Trophoblast cell (in vitro differentiated cells and primary cell): ENCODE results near the gene KRTAP9-7.
"Not testable (repeated sequence)": the region's sequence is repeated elsewhere in the genome, so short reads cannot be mapped to it uniquely, and the experiment has no call there.

Experiments
- DNase-seq, 2 donors: peaks; one replicate each; pipeline ENCODE4 v3.0.0-alpha.2; 2016
- H2AFZ ChIP-seq: 2 replicates; pipeline ENCODE4 v1.6.1; 2013; ENCODE audit warnings: low read length, moderate library complexity, mild to moderate bottlenecking; ENCODE audit not compliant: insufficient read depth, poor library complexity
- H2AK5ac ChIP-seq: 2 replicates; pipeline ENCODE4 v1.6.1; 2013; ENCODE audit warnings: mild to moderate bottlenecking, low read length
- H2BK120ac ChIP-seq: 2 replicates; pipeline ENCODE4 v1.6.1; 2013; ENCODE audit warnings: low read length, mild to moderate bottlenecking, moderate library complexity; ENCODE audit not compliant: insufficient read depth, poor library complexity
- H2BK12ac ChIP-seq: 2 replicates; pipeline ENCODE4 v1.6.1; 2013; ENCODE audit warnings: mild to moderate bottlenecking, low read length, moderate library complexity
- H2BK5ac ChIP-seq: 2 replicates; pipeline ENCODE4 v1.6.1; 2013; ENCODE audit warnings: low read length, low read depth, moderate library complexity, mild to moderate bottlenecking; ENCODE audit not compliant: poor library complexity
- H3K14ac ChIP-seq: 2 replicates; pipeline ENCODE4 v1.6.1; 2013; ENCODE audit warnings: mild to moderate bottlenecking, low read length
- H3K18ac ChIP-seq: 2 replicates; pipeline ENCODE4 v1.6.1; 2013; ENCODE audit warnings: mild to moderate bottlenecking, low read length
- H3K23ac ChIP-seq: 2 replicates; pipeline ENCODE4 v1.6.1; 2013; ENCODE audit warnings: low read length
- H3K27ac ChIP-seq: 2 replicates; pipeline ENCODE4 v1.5.1; 2013; ENCODE audit warnings: low read depth, mild to moderate bottlenecking, inconsistent platforms, low read length, moderate library complexity
- H3K27me3 ChIP-seq: 2 replicates; pipeline ENCODE4 v1.6.1; 2013; ENCODE audit warnings: inconsistent platforms, mild to moderate bottlenecking, low read length, moderate library complexity; ENCODE audit not compliant: insufficient read depth
- H3K36me3 ChIP-seq, 2 experiments: 1 replicate in 1 of 2; 2 replicates in 1 of 2; pipeline ENCODE4 v1.6.1; 2013; ENCODE audit warnings: low read length in 2 of 2, mild to moderate bottlenecking in 2 of 2, moderate library complexity in 1 of 2; ENCODE audit not compliant: insufficient read depth in 2 of 2, control insufficient read depth in 1 of 2
- H3K4ac ChIP-seq: 2 replicates; pipeline ENCODE4 v1.6.1; 2013; ENCODE audit warnings: low read depth, mild to moderate bottlenecking, low read length, moderate library complexity
- H3K4me1 ChIP-seq, 2 experiments: 1 replicate in 1 of 2; 2 replicates in 1 of 2; pipeline ENCODE4 v1.6.1; 2013; ENCODE audit warnings: low read length in 2 of 2, mild to moderate bottlenecking in 2 of 2, moderate library complexity in 1 of 2; ENCODE audit not compliant: insufficient read depth in 2 of 2, control insufficient read depth in 1 of 2
- H3K4me2 ChIP-seq: 2 replicates; pipeline ENCODE4 v1.6.1; 2013; ENCODE audit warnings: inconsistent platforms, mild to moderate bottlenecking, low read length, moderate library complexity
- H3K4me3 ChIP-seq: 2 replicates; pipeline ENCODE4 v1.5.1; 2013; ENCODE audit warnings: mild to moderate bottlenecking, low read depth, low read length, inconsistent platforms
- H3K79me1 ChIP-seq: one replicate; pipeline ENCODE4 v1.6.1; 2013; ENCODE audit warnings: low read length
- H3K79me2 ChIP-seq: 2 replicates; pipeline ENCODE4 v1.6.1; 2013; ENCODE audit warnings: low read length, mild to moderate bottlenecking; ENCODE audit not compliant: control insufficient read depth, insufficient read depth, poor library complexity
- H3K9ac ChIP-seq: 2 replicates; pipeline ENCODE4 v1.6.1; 2013; ENCODE audit warnings: mild to moderate bottlenecking, low read length
- H3K9me3 ChIP-seq: 2 replicates; pipeline ENCODE4 v1.6.1; 2013; ENCODE audit warnings: low read depth, mild to moderate bottlenecking, control low read depth, inconsistent platforms, low read length; ENCODE audit not compliant: insufficient read depth
- H4K12ac ChIP-seq: 2 replicates; pipeline ENCODE4 v1.6.1; 2013; ENCODE audit warnings: low read depth, mild to moderate bottlenecking, low read length, moderate library complexity
- H4K8ac ChIP-seq: 2 replicates; pipeline ENCODE4 v1.6.1; 2013; ENCODE audit warnings: low read depth, mild to moderate bottlenecking, low read length, moderate library complexity
- H4K91ac ChIP-seq: one replicate; pipeline ENCODE4 v1.6.1; 2013; ENCODE audit warnings: low read depth, mild to moderate bottlenecking, low read length, moderate library complexity
- WGBS: extraction: QIAGEN DNeasy Blood & Tissue Kit; methylation state at CpG from one replicate; pipeline ENCODE4 v1.1.7; 2013; ENCODE audit warnings: missing lambda C conversion rate; ENCODE audit not compliant: insufficient read length, insufficient coverage; ENCODE audit errors: extremely low coverage; 5-methylcytosine and 5-hydroxymethylcytosine counted together

The KRTAP9-7 gene

DNA sequence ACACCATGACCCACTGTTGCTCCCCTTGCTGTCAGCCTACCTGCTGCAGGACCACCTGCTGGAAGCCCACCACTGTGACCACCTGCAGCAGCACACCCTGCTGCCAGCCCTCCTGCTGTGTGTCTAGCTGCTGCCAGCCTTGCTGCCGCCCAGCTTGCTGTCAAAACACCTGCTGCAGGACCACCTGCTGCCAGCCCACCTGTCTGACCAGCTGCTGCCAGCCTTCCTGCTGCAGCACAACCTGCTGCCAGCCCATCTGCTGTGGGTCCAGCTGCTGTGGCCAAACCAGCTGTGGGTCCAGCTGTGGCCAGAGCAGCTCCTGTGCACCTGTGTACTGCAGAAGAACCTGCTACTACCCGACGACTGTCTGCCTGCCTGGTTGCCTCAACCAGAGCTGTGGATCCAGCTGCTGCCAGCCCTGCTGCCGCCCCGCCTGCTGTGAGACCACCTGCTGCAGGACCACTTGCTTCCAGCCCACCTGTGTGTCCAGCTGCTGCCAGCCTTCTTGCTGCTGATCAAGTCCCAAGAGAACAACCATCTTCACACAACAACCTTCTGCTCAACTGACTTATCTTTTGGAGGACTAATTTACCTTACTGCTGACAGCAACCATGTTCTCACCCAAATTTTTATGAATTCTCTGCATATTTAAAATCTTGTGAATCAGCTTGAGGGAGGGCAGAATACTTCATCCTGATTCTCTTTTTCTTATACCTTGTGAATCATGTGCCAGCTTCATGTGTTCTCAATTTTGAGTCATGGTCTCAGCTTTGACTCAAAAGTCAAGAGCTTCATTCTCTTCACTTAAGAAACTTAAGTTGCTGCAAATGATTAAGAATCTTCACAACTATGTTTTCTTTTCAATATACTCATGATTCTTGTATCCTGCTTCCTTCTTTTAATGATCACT is 19.9 kb upstream of the KRTAP9-7 start, which contains the start of gene KRTAP9-9:
Gene KRTAP9-9, plus strand, starts transcription at position 4 of the 910 bp plus-strand sequence.
- not testable (repeated sequence) for H3K23ac ChIP-seq, DNase-seq, H3K79me2 ChIP-seq, H3K4ac ChIP-seq, H3K9me3 ChIP-seq, H2AK5ac ChIP-seq, H3K27me3 ChIP-seq, H2BK120ac ChIP-seq, H3K14ac ChIP-seq, H3K27ac ChIP-seq, H2AFZ ChIP-seq, H4K12ac ChIP-seq, H3K36me3 ChIP-seq, H3K18ac ChIP-seq, H3K4me1 ChIP-seq, H2BK5ac ChIP-seq, H3K9ac ChIP-seq, H3K4me2 ChIP-seq, H3K79me1 ChIP-seq, H2BK12ac ChIP-seq, H4K8ac ChIP-seq, H3K4me3 ChIP-seq, H4K91ac ChIP-seq
- WGBS = no CpG with 5 or more reads among the region's 5 CpGs

DNA sequence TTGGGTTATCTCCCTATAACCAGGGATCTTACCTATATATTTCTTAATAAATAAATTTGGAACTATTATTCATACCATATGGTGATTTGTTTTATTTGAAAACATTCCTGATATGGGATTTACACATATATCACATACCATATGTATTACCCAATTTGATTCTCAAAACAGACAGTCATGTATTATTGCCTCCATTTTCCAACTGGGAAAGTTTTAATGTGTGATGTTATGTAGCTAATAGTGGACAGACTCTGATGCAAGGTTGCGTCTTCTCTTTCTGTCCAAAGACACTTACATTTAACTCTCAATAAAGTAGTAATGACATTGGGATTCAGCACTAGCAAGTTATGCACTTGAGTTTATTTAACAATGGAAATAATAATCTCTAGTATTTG is 19.2 kb upstream of the KRTAP9-7 start:
- H3K27me3 ChIP-seq = no peaks in the 10 kb centered on the region
- H4K8ac ChIP-seq = no peak overlapping the region
- no peak overlapping the region for H3K23ac ChIP-seq
- H3K18ac ChIP-seq = no peak overlapping the region
- H2BK120ac ChIP-seq = no peak overlapping the region
- WGBS = no CpG with 5 or more reads among the region's 1 CpG
- H3K4me1 ChIP-seq = no peaks in the 10 kb centered on the region
- no peak overlapping the region for H2BK5ac ChIP-seq
- no peak overlapping the region for H3K4ac ChIP-seq
- H4K91ac ChIP-seq = no peak overlapping the region
- H3K36me3 ChIP-seq = no peaks in the 10 kb centered on the region
- no peaks in the 10 kb centered on the region for H3K79me1 ChIP-seq
- no peak overlapping the region for H2BK12ac ChIP-seq
- no peaks in the 10 kb centered on the region for H3K79me2 ChIP-seq
- no peak overlapping the region for H3K9ac ChIP-seq
- H3K27ac ChIP-seq = no peak overlapping the region
- no peak overlapping the region for H2AFZ ChIP-seq
- H2AK5ac ChIP-seq = no peak overlapping the region
- no peak for DNase-seq
- no peak overlapping the region for H3K14ac ChIP-seq
- no peak overlapping the region for H3K4me3 ChIP-seq
- no peak overlapping the region for H3K4me2 ChIP-seq
- H4K12ac ChIP-seq = no peak overlapping the region
- no peaks in the 10 kb centered on the region for H3K9me3 ChIP-seq

DNA sequence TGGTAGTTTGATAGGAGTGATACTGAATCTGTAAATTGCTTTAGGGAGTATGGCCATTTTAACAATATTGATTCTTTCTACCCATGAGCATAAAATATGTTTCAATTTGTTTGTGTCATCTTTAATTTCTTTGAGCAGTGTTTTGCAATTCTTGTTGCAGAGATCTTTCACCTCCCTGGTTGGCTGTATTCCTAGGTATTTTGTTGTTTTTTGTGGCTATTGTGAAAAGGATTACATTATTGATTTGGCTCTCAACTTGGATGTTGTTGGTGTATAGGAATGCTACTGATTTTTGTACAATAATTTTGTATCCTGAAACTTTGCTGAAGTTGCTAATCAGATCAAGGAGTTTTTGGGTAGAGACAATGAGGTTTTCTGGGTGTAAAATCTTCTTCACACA is 17.1 kb upstream of the KRTAP9-7 start:
- H3K14ac ChIP-seq = no peak overlapping the region
- no peak overlapping the region for H3K23ac ChIP-seq
- no peak for DNase-seq
- H4K91ac ChIP-seq = no peak overlapping the region
- no peak overlapping the region for H3K4ac ChIP-seq
- no peak overlapping the region for H3K27ac ChIP-seq
- H3K79me2 ChIP-seq = no peaks in the 10 kb centered on the region
- no peaks in the 10 kb centered on the region for H3K9me3 ChIP-seq
- H3K4me1 ChIP-seq = no peaks in the 10 kb centered on the region
- no peaks in the 10 kb centered on the region for H3K36me3 ChIP-seq
- H2AFZ ChIP-seq = no peak overlapping the region
- no peak overlapping the region for H4K8ac ChIP-seq
- H3K4me3 ChIP-seq = no peak overlapping the region
- H3K18ac ChIP-seq = no peak overlapping the region
- no peak overlapping the region for H3K4me2 ChIP-seq
- H2BK120ac ChIP-seq = no peak overlapping the region
- H4K12ac ChIP-seq = no peak overlapping the region
- no peaks in the 10 kb centered on the region for H3K27me3 ChIP-seq
- H2BK5ac ChIP-seq = no peak overlapping the region
- no peak overlapping the region for H3K9ac ChIP-seq
- no peak overlapping the region for H2AK5ac ChIP-seq
- no peaks in the 10 kb centered on the region for H3K79me1 ChIP-seq
- no peak overlapping the region for H2BK12ac ChIP-seq

DNA sequence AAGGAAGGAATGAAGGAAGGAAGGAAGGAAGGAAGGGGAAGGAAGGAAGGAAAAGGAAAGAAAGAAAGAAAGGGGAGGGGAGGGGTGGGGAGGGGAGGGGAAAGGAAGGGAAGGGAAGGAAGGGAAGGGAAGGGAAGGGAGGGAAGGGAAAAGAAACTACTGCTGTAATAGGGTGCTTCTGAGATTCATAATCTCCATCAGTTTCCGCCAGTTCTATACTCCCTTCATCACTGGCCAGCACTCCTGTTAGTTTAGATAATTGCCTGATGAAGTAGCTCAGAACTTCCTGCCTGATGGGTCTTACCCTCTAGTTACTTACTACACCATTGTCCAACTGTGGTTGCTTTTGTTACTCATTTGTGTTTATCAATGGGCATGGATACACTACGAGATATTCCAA is 12.3 kb upstream of the KRTAP9-7 start:
- Histone ChIP-seq H3K4ac (no peak overlapping the region), H3K14ac (no peak overlapping the region), H3K9ac (no peak overlapping the region), H3K27me3 (no peaks in the 10 kb centered on the region), H2BK12ac (no peak overlapping the region), H3K79me2 (no peaks in the 10 kb centered on the region), H4K8ac (no peak overlapping the region), H3K9me3 (no peaks in the 10 kb centered on the region), H3K4me3 (no peak overlapping the region), H2BK120ac (no peak overlapping the region), H3K18ac (no peak overlapping the region), H3K79me1 (no peaks in the 10 kb centered on the region), H3K4me1 (no peaks in the 10 kb centered on the region), H2AFZ (no peak overlapping the region), H3K4me2 (no peak overlapping the region), H4K12ac (no peak overlapping the region), H3K27ac (no peak overlapping the region), H4K91ac (no peak overlapping the region), H3K23ac (no peak overlapping the region), H2BK5ac (no peak overlapping the region), H2AK5ac (no peak overlapping the region), H3K36me3 (no peaks in the 10 kb centered on the region)
- no CpG with 5 or more reads among the region's 2 CpGs for WGBS
- DNase-seq = no peak
